Gastroesophageal sphincter (tissue), 4 donors: ENCODE data around the gene NAALADL2. TPM values are rescaled to one million over a fixed set of nuclear protein-coding genes. Genes with fewer than 3 reads are reported as not detected.
"Not testable (repeated sequence)": the region's sequence is repeated elsewhere in the genome, so short reads cannot be mapped to it uniquely, and the experiment has no call there.

Experiments
- ATAC-seq: fragments of 150-250 bp; one replicate; pipeline ENCODE4 v1.9.1; 2016; ENCODE audit warnings: mild to moderate bottlenecking, moderate library complexity
- H3K27ac ChIP-seq, 4 donors: fragments of 200-600 bp; sonication (generic) in 3 of 4; 1 replicate in 3 of 4; 2 replicates in 1 of 4; pipeline ENCODE4 v1.5.1; 2016 to 2019
- H3K27me3 ChIP-seq: fragments of 200-600 bp; sonication (generic); one replicate; pipeline ENCODE4 v1.5.1; 2019
- H3K36me3 ChIP-seq, 2 donors: fragments of 200-600 bp; sonication (generic); one replicate each; pipeline ENCODE4 v1.5.1; 2019; ENCODE audit warnings: control low read depth in 1 of 2
- H3K4me1 ChIP-seq, 3 donors: fragments of 200-600 bp; sonication (generic); 1 replicate in 2 of 3; 2 replicates in 1 of 3; pipeline ENCODE4 v1.5.1; 2016 to 2019; ENCODE audit warnings: control low read depth in 2 of 3
- H3K4me3 ChIP-seq, 2 donors: fragments of 200-600 bp; sonication (generic); one replicate each; pipeline ENCODE4 v1.5.1; 2019; ENCODE audit warnings: mild to moderate bottlenecking in 1 of 2, moderate library complexity in 1 of 2
- H3K9me3 ChIP-seq, 3 donors: fragments of 200-600 bp; sonication (generic); one replicate each; pipeline ENCODE4 v1.5.1; 2017 to 2019; ENCODE audit warnings: control low read depth in 2 of 3
- CTCF ChIP-seq, 4 experiments: fragments of 200-600 bp in 2 of 4; fragments of 450-650 bp in 2 of 4; sonication (generic) in 1 of 4; IDR thresholded peaks; one replicate each; pipeline ENCODE4 v1.5.1; 2017 to 2019; ENCODE audit warnings: antibody characterized with exemption in 4 of 4, mild to moderate bottlenecking in 2 of 4, moderate library complexity in 2 of 4
- EP300 ChIP-seq: sonication (generic); formaldehyde crosslinking; IDR thresholded peaks from one replicate; pipeline ENCODE4 v1.6.1; 2017; ENCODE audit warnings: antibody characterized with exemption, mild to moderate bottlenecking
- POLR2A ChIP-seq, 2 donors: fragments of 450-650 bp; IDR thresholded peaks; one replicate each; pipeline ENCODE4 v1.6.1; 2017; ENCODE audit warnings: antibody characterized with exemption in 2 of 2, mild to moderate bottlenecking in 2 of 2, moderate library complexity in 1 of 2
- POLR2AphosphoS5 ChIP-seq: sonication (generic); formaldehyde crosslinking; IDR thresholded peaks from one replicate; pipeline ENCODE4 v1.6.1; 2017; ENCODE audit warnings: antibody characterized with exemption
- WGBS, 2 donors: methylation state at CpG; one replicate each; pipeline ENCODE4 v1.1.5; 2018; ENCODE audit warnings: low coverage in 1 of 2; 5-methylcytosine and 5-hydroxymethylcytosine counted together
- total RNA-seq, 4 donors: library from RNA; depleted of rRNA; stranded (reverse); fragments of >200 nt; gene quantifications; one replicate each; pipeline ENCODE4 v1.1.0, GENCODE V29; 2016

NAALADL2 gene
- total RNA-seq, 4 donors from 2014 or later: 3.1 to 7.4 (median 6.2) TPM

- H3K4me1 ChIP-seq: no peaks in the 10 kb centered on the region
- H3K27me3 ChIP-seq: no peaks in the 10 kb centered on the region
- no peak for TF ChIP-seq CTCF (IDR thresholded peaks at IDR 0.05)
- no peak for TF ChIP-seq EP300
- TF ChIP-seq POLR2A (IDR thresholded peaks at IDR 0.05): no peak
- no peak for TF ChIP-seq POLR2AphosphoS5
- no peaks in the 10 kb centered on the region for H3K9me3 ChIP-seq
- H3K36me3 ChIP-seq: no peaks in the 10 kb centered on the region
- no peak overlapping the region for H3K27ac ChIP-seq
- ATAC-seq: no peak
- H3K4me3 ChIP-seq: no peak overlapping the region
Measured at GRCh38 chr3:175159202-175159601, 300.1 kb downstream of the NAALADL2 start.

- Histone ChIP-seq H3K4me3 (no peak overlapping the region), H3K27ac (no peak overlapping the region), H3K9me3 (no peaks in the 10 kb centered on the region), H3K36me3 (no peaks in the 10 kb centered on the region), H3K27me3 (no peaks in the 10 kb centered on the region), H3K4me1 (no peaks in the 10 kb centered on the region)
- 88 to 93% methylated on average over 3 to 5 of the region's 5 CpGs for WGBS, 2 donors
- TF ChIP-seq CTCF (IDR thresholded peaks at IDR 0.05) (no peak), EP300 (no peak), POLR2AphosphoS5 (no peak), POLR2A (IDR thresholded peaks at IDR 0.05) (no peak)
- ATAC-seq: no peak
Measured at GRCh38 chr3:175161291-175161690, 302.2 kb downstream of the NAALADL2 start.

GRCh38 chr3:175163686-175164085 lies 304.6 kb downstream of the NAALADL2 start:
- Histone ChIP-seq H3K27ac (no peak overlapping the region), H3K9me3 (no peaks in the 10 kb centered on the region), H3K27me3 (no peaks in the 10 kb centered on the region), H3K4me3 (no peak overlapping the region), H3K36me3 (no peaks in the 10 kb centered on the region), H3K4me1 (no peaks in the 10 kb centered on the region)
- TF ChIP-seq POLR2AphosphoS5 (no peak), POLR2A (IDR thresholded peaks at IDR 0.05) (no peak), EP300 (no peak), CTCF (IDR thresholded peaks at IDR 0.05) (no peak)
- WGBS, 2 donors: 68 to 83% methylated on average over 3 of the region's 3 CpGs
- no peak for ATAC-seq

- 93 to 100% methylated on average over 2 to 10 of the region's 10 CpGs for WGBS, 2 donors
- not testable (repeated sequence) for H3K36me3 ChIP-seq, H3K9me3 ChIP-seq, H3K4me3 ChIP-seq, ATAC-seq, H3K27ac ChIP-seq, H3K27me3 ChIP-seq, H3K4me1 ChIP-seq
Measured at GRCh38 chr3:175173117-175173516, 314.0 kb downstream of the NAALADL2 start.

- Histone ChIP-seq H3K4me1 (no peaks in the 10 kb centered on the region), H3K36me3 (no peaks in the 10 kb centered on the region), H3K27ac (no peak overlapping the region), H3K27me3 (no peaks in the 10 kb centered on the region), H3K9me3 (no peaks in the 10 kb centered on the region), H3K4me3 (no peak overlapping the region)
- 73 to 93% methylated on average over 3 of the region's 3 CpGs for WGBS, 2 donors
- ATAC-seq: no peak
- TF ChIP-seq EP300 (no peak), POLR2AphosphoS5 (no peak), CTCF (IDR thresholded peaks at IDR 0.05) (no peak), POLR2A (IDR thresholded peaks at IDR 0.05) (no peak)
Measured at GRCh38 chr3:175176556-175176955, 317.4 kb downstream of the NAALADL2 start.

GRCh38 chr3:175179055-175179454 lies 319.9 kb downstream of the NAALADL2 start:
- Histone ChIP-seq H3K27me3 (no peaks in the 10 kb centered on the region), H3K4me3 (no peak overlapping the region), H3K9me3 (no peaks in the 10 kb centered on the region), H3K4me1 (no peaks in the 10 kb centered on the region), H3K36me3 (no peaks in the 10 kb centered on the region), H3K27ac (no peak overlapping the region)
- 55 to 75% methylated on average over 1 of the region's 1 CpG for WGBS, 2 donors
- TF ChIP-seq POLR2A (IDR thresholded peaks at IDR 0.05) (no peak), EP300 (no peak), CTCF (IDR thresholded peaks at IDR 0.05) (no peak), POLR2AphosphoS5 (no peak)
- ATAC-seq: no peak
